ENCODE data around the gene ARFGEF3. TPM values are rescaled to one million over a fixed set of nuclear protein-coding genes. Genes with fewer than 3 reads are reported as not detected.

Gene ARFGEF3
- total and polyA plus RNA-seq, 4 donors = 0.06 to 0.33 (median 0.16) TPM

- no peak overlapping the region for H3K4me3 ChIP-seq (ENCODE audit: low read depth in 1 of 3, low read length in 3 of 3)
- WGBS = 94% methylated on average over 2 of the region's 2 CpGs
- H3K4me1 ChIP-seq (ENCODE audit: control insufficient read depth in 4 of 4, insufficient read depth in 4 of 4, low read length in 3 of 4) = peaks cover 0 to 1% (median 0%) of the 10 kb centered on the region in 4 donors
- H3K27me3 ChIP-seq (ENCODE audit: control insufficient read depth in 4 of 4, insufficient read depth in 4 of 4, low read length in 3 of 4) = no peaks in the 10 kb centered on the region
- no peaks in the 10 kb centered on the region for H3K9me3 ChIP-seq (ENCODE audit: control insufficient read depth in 4 of 4, low read length in 3 of 4)
- no peak for DNase-seq (ENCODE audit: low spot score)
- H3K9ac ChIP-seq (ENCODE audit: low read depth in 1 of 2, low read length in 2 of 2) = no peak overlapping the region
- no peak for TF ChIP-seq RAD21 (IDR thresholded peaks at IDR 0.05)
- TF ChIP-seq RXRA (IDR thresholded peaks at IDR 0.05) = no peak
- no peak for TF ChIP-seq ATF3 (IDR thresholded peaks at IDR 0.05)
- no peak for TF ChIP-seq ZBTB33 (IDR thresholded peaks at IDR 0.05)
- TF ChIP-seq EGR1 (IDR thresholded peaks at IDR 0.05; ENCODE audit: low read depth in 2 of 2) = no peak
- TF ChIP-seq TAF1 (conservative IDR thresholded peaks at IDR 0.05) = no peak
- no peak for TF ChIP-seq YY1 (IDR thresholded peaks at IDR 0.05)
- no peak for TF ChIP-seq MAX (IDR thresholded peaks at IDR 0.05)
- no peak for TF ChIP-seq CTCF (IDR thresholded peaks at IDR 0.05; ENCODE audit: low read depth, low read length, missing input control)
- no peak for TF ChIP-seq REST (IDR thresholded peaks at IDR 0.05)
- TF ChIP-seq FOXA1 (IDR thresholded peaks at IDR 0.05) = no peak
- TF ChIP-seq GABPA (IDR thresholded peaks at IDR 0.05 in 1 of 2, conservative IDR thresholded peaks at IDR 0.05 in 1 of 2) = no peak
- H3K27ac ChIP-seq (ENCODE audit: low read depth in 1 of 2, low read length in 2 of 2) = no peak overlapping the region
- H3K36me3 ChIP-seq (ENCODE audit: control insufficient read depth in 4 of 4, insufficient read depth in 3 of 4, low read depth in 1 of 4, low read length in 3 of 4) = no peaks in the 10 kb centered on the region
These were observed 75.7 kb downstream of the ARFGEF3 start for GRCh38 chr6:138237463-138237862.

GRCh38 chr6:138238368-138238767 lies 76.6 kb downstream of the ARFGEF3 start:
- no peak overlapping the region for H3K9ac ChIP-seq (ENCODE audit: low read depth in 1 of 2, low read length in 2 of 2)
- no peaks in the 10 kb centered on the region for H3K27me3 ChIP-seq (ENCODE audit: control insufficient read depth in 4 of 4, insufficient read depth in 4 of 4, low read length in 3 of 4)
- peaks cover 0 to 1% (median 0%) of the 10 kb centered on the region in 4 donors for H3K4me1 ChIP-seq (ENCODE audit: control insufficient read depth in 4 of 4, insufficient read depth in 4 of 4, low read length in 3 of 4)
- TF ChIP-seq HNF4G (IDR thresholded peaks at IDR 0.05) = no peak
- H3K36me3 ChIP-seq (ENCODE audit: control insufficient read depth in 4 of 4, insufficient read depth in 3 of 4, low read depth in 1 of 4, low read length in 3 of 4) = no peaks in the 10 kb centered on the region
- H3K9me3 ChIP-seq (ENCODE audit: control insufficient read depth in 4 of 4, low read length in 3 of 4) = no peaks in the 10 kb centered on the region
- 96% methylated on average over 6 of the region's 6 CpGs for WGBS
- H3K27ac ChIP-seq (ENCODE audit: low read depth in 1 of 2, low read length in 2 of 2) = no peak overlapping the region
- no peak overlapping the region for H3K4me3 ChIP-seq (ENCODE audit: low read depth in 1 of 3, low read length in 3 of 3)
- no peak for DNase-seq (ENCODE audit: low spot score)
